ENCODE measurements around the gene PDLIM3.

GRCh38 chr4:185479507-185479971, 55.8 kb downstream of the PDLIM3 start:
- TF ChIP-seq CTCF (conservative IDR thresholded peaks at IDR 0.05) (no peak), EZH2 (IDR thresholded peaks at IDR 0.05; ENCODE audit: low read depth) (no peak)
